CD4-positive, alpha-beta T cell treated with Interleukin-17A for 1 hour (primary cell): ENCODE results near the gene MGST1.

Experiments
- DNase-seq: peaks from one replicate; pipeline ENCODE4 v3.0.0-alpha.2; 2020

Gene MGST1

GRCh38 chr12:16347391-16348298 is at the start of gene MGST1:
Gene MGST1 (plus strand): TSS chr12:16347645. CDS start chr12:16354253, 6,608 bp downstream.
- DNase-seq: no peak

GRCh38 chr12:16299403-16299802 is 48.0 kb upstream of the MGST1 start:
- DNase-seq: no peak

GRCh38 chr12:16300122-16300521 is 47.3 kb upstream of the MGST1 start:
- no peak for DNase-seq

- DNase-seq: no peak
Measured at GRCh38 chr12:16300736-16301135, 46.7 kb upstream of the MGST1 start.

GRCh38 chr12:16303939-16304338 is 43.5 kb upstream of the MGST1 start:
- DNase-seq: no peak

GRCh38 chr12:16307856-16308475 is 39.5 kb upstream of the MGST1 start:
- no peak for DNase-seq

- no peak for DNase-seq
Measured at GRCh38 chr12:16310934-16311333, 36.5 kb upstream of the MGST1 start.

GRCh38 chr12:16323010-16323409 is 24.4 kb upstream of the MGST1 start:
- DNase-seq: no peak

- no peak for DNase-seq
Measured at GRCh38 chr12:16323638-16324037, 23.8 kb upstream of the MGST1 start.

GRCh38 chr12:16324272-16324671 is 23.2 kb upstream of the MGST1 start:
- DNase-seq: no peak

- DNase-seq: no peak
Measured at GRCh38 chr12:16324772-16325171, 22.7 kb upstream of the MGST1 start.

- DNase-seq: no peak
Measured at GRCh38 chr12:16325426-16325825, 22.0 kb upstream of the MGST1 start.

GRCh38 chr12:16327963-16328362 is 19.5 kb upstream of the MGST1 start:
- DNase-seq: no peak

- no peak for DNase-seq
Measured at GRCh38 chr12:16329594-16329993, 17.9 kb upstream of the MGST1 start.

- no peak for DNase-seq
Measured at GRCh38 chr12:16330560-16330959, 16.9 kb upstream of the MGST1 start.

- DNase-seq: no peak
Measured at GRCh38 chr12:16331998-16332397, 15.4 kb upstream of the MGST1 start.

GRCh38 chr12:16335838-16336237 is 11.6 kb upstream of the MGST1 start:
- no peak for DNase-seq

- no peak for DNase-seq
Measured at GRCh38 chr12:16344269-16344668, 3.2 kb upstream of the MGST1 start.

GRCh38 chr12:16345105-16345504 is 2.3 kb upstream of the MGST1 start:
- DNase-seq: no peak

- DNase-seq: no peak
Measured at GRCh38 chr12:16346958-16347357, 487 bp upstream of the MGST1 start.

- DNase-seq: no peak
Measured at GRCh38 chr12:16348435-16349130, 1.1 kb downstream of the MGST1 start.

- DNase-seq: no peak
Measured at GRCh38 chr12:16349131-16349460, 1.7 kb downstream of the MGST1 start.

- DNase-seq: no peak
Measured at GRCh38 chr12:16350682-16351081, 3.2 kb downstream of the MGST1 start.

GRCh38 chr12:16352481-16352880 is 5.0 kb downstream of the MGST1 start:
- no peak for DNase-seq
